HG03460 (cell line): ENCODE measurements around the gene RBM44.

Experiments
- ATAC-seq: cut with Tn5 transposase; IDR thresholded peaks from one replicate; pipeline ENCODE4 v1.9.1; 2021; ENCODE audit not compliant: unreplicated experiment

The RBM44 gene

DNA sequence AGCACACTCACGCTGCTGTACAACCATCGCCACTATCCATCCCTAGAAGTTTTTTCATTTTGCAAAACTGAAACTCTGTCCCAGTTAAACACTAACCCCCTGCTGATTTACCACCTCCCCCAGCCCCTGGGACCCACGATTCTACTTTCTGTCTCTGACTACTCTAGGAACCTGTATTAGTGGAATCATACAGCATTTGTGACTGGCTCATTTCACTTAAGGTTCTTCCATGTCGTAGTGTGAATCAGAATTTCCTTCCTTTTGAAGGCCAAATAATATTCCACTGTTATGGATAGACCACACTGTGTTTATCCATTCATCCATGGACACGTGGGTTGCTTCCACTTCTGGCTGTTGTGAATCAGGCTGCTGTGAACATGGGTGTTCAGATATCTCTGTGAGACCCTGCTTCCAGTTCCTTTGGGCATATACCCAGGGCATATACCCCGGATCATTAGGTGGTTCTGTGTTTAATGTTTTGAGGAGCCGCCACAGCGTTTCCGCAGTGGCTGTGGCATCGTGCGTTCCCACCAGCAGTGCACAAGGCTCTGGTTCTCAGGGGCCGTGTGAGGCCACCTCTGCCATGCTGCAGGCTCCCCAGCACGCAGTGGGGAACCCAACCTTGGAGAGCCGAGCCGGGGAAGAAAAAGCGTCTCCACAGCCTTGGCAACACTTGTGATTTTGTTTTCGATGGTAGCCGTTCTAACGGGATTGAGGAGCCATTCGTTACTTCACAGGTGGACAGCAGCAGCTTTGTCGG lies 70.9 kb downstream of the RBM44 start:
- ATAC-seq: no peak

DNA sequence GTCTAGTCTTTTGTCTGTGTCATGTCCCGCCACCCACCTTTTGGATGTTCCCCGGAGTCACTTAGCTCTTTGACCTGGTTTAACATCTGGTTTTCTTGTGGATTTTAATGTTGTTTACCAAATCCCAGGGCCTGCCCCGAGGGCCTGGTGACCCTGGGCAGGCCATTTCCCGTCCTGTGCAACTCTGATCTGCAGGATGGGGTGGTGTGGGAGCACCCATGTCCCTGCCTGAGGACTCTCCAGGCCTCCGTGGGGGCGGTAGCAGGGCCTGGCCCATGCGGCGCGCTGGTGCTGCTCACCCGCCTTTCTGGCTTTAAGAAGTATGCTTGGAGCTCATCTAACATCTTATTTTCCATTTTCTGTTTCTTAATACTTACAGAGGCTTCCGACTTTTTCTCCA lies 71.5 kb downstream of the RBM44 start:
- ATAC-seq: no peak

DNA sequence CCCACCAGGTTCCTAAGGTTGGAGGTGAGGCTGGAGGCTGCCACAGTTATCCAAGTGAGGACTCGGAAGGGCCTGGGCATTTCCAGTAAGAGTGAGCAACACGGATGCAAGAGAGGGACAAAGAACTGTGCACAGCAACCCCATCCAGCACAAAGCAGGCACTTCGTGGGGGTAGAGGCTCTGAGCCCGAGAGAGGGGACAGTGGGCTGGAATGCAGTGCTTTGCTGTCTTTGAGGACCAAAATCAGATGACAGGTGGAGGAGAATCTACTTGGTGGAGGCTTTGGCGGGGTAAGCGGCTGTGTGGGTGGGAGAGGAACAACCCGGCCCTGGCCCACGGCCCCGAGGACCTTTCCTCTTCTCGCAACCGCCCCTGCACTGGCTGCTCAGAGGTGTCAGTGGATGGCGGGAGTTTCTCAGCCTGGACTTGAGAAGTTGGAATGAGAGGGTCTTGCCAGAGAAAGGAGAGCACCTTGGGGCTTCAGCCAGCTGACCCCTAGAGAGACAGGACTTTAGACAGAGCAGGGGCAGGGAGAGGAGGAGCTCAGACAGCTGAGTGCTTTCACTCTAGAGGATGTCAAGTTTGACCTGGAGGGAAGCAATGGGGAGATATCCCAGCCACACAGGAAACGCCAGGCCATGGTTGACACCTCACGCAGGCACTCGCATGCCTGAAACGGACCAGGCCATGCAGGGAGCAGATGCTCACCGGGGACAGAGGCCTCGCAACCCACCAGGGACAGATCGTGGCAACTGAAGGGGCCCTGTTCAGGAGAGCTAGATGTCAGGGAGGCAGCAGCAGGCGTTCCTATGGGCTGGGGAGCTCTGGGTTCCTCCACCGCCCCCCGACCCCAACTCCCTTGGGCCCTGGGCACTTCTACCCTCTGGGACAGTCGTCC lies 72.4 kb downstream of the RBM44 start:
- ATAC-seq: no peak

DNA sequence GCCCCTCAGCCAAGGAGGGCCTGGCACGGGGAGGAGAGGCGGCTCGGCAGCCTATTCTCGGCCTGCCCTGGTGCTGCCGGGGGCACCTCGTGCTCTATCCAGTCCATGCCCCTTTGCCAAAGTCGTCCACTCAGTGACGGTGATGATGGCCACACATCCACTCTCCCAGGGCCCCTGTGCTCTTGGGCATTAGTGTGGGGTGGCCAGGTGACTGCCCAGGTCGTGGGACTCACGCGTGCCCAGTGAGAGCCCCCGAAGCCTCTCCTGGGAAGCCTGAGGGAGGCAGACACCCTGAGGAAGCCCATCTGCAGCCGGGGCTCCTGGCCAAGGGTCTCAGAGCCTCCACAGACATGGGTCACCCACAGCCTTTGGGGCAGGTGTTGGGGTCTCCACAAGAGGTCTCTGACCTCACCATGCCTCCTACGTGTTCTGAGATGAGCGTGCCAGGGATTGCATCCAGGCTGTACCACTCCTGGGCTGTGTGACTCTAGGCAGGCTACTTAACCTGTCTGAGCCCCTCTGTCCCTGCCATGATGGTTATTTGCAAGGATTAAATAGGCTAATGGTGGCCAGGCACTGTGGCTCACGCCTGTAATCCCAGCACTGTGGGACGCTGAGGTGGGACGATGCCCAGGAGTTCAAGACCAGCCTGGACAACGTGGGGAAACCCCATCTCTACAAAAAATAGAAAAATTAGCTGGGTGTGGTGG lies 73.8 kb downstream of the RBM44 start:
- no peak for ATAC-seq

DNA sequence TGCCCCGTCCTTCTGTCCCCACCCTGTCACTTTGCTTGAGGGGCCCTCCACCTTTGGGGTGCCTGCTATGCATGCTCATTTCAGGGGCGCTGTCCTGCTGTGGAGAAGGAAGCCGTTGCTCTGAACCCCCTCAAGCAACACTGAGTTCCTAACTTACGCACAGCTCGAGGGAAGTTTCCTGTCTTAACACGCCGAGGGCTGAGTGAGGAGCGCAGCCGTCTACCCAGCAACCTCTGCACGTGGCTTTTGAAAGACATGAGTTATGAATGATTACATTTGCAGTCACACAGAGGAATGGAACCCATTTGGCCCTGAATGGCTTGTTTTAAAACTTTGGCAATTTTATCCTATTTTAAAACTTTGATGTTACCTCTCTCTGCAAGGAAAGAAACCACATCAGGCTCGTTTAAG lies 74.8 kb downstream of the RBM44 start:
- no peak for ATAC-seq

DNA sequence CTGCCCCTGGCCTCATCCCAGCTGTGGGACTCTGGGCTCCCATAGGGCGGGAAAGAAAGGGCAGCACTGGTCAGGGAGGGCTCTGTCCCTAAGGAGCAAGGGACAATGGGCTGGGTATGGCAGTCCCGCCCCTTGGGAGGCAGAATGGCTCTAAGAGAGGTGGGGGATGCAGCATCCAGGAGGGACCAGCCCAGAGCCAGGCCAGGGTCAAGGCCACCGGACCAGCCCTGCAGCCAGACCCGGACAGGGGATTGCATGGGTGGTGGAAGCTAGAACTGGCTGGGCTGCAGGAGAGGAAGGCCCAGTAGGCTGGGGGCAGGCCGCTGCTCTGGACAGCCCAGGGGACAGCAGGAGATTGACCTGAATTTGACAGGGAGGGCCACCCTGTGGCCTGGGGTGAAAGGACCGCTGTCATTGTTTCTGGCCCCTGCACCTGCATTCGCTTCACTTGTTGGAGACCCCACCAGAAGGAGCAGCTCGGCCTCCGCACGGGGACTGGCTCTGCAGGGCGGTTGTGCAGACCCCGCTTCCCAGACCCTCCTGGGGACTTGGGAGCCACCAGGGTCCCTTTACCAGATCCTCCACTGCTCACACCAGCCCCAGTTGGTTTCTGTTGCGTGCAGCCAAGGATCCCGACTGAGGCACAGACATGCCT lies 75.4 kb downstream of the RBM44 start:
- ATAC-seq: no peak

DNA sequence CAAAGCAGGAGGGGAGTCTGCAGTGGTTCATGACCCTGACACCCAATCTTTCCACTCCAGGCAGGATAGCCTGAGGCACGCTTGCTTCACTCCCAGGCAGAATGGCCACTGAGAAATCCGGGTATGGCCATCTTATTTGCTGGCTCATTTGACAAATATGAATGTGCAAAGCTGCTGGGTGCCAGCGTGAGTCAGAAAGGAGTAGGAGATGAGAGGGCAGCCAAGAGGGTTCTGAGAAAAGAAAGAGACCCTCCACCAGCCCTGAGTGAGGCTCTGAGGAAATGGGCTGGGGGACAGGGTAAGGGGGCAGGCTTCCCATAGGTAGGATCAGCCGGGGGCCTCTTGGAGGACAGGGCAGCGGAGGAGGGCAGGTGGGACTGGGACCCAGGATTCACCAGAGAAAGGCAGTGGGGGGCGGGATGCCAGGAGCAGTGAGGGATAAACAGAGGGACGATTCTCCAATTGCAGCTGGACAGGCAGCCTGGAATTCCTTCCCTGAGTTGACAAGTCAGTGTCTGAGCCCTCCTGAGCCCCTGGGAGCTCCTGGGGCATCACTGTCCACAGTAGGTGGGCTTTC lies 76.1 kb downstream of the RBM44 start:
- ATAC-seq: no peak

DNA sequence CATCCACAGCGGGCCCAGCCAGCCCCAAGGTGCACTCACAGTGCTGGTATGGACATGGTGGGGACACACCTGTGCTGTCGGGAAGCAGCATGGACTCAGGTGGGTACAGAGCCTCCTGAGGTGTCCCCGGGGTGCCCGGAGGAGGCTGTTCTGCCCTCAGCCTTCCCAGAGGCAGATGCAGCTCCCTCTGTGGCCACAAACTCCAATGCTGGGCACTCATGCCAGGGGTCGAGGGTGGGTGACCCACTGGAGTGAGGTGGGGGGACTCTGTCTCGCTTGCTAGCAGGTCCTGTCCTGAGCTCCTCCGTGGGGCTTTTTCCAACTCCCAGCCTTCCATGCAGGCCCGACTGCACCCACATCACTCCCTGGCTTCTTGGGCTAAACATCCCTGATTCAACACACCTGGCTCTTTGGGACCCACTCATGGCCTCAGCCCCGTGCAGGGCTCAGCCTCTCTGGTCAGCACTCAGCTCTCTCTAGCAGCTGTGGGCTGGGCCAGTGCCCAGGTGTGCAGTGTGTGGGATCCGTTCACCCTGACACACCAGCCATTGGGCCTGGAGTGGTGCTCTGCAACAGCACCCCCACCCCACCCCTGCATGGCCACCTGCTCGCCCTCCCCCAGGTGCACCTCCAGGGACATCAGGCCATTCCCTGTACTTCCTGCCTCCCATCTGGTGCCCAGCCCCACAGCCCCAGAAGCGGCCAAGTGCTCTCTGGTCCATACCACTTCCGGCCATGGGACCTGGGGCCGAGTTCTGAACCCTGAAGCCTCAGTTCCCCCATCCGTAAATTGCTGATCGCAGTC lies 76.9 kb downstream of the RBM44 start:
- ATAC-seq: no peak

DNA sequence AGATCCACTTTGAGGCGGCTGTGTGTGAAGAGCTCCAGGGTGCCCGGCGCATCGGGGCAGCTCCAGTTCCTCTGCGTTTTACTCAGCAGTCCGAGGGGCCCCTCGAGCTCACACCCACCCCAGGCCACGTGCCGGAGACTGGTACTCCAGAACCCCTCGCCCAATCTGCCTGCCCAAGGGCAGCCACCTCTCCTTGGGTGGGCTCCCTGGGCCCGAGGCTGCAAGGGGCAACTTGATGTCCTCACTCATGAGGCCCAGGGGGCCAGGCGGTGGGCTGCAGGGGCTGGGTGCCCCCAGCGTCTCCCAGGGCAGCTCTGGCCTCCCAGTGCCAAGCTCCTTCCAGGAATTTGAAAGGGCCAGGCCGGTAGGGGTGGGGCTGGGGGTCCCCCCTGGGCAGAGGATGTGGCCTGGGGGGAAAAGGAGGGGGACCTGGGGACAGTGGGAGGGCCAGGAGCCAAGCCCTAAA lies 77.5 kb downstream of the RBM44 start:
- ATAC-seq: no peak

DNA sequence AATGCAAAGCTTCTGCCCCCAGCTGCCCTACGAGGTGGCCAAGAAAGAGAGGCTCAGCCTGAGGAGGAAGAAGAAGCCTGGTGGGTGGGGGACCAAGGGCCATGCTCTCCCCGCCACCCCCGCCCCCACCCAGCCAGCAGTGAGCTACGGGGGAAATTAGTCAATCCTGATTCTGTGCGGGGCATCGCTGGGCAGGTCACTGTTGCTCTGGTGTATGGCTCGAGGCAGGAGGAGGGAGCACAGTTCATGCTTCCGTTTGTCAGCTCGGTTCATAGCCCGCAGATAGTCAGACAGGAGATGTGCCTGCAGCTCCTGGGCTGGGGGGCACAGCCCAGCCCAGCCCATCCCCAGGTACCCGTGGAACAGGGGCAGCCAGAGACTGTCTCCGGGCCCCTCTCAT lies 78.0 kb downstream of the RBM44 start:
- ATAC-seq: no peak

DNA sequence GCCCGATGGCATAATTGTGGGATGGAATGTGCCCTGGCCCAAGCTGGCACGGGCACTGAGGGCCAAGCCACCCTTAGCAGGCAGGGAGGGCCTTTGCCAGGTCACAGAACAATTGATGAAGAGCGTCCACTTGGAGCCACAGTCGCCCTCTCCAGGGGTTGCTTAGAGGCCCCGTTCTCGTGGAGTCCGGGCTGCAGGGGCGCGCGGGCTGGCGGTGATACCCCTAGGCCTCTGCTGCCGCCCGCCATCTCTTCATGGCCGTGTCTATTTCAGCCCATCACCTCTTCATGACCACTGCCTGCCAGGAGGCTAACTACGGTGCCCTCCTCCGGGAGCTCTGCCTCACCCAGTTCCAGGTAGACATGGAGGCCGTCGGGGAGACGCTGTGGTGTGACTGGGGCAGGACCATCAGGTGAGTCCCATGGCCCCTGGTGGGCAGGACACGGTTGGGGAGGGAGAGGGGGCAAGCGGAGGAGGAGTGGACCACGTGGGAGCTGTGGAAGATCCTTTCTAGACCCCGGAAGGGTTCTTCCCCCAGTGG lies 78.4 kb downstream of the RBM44 start:
- no peak for ATAC-seq

DNA sequence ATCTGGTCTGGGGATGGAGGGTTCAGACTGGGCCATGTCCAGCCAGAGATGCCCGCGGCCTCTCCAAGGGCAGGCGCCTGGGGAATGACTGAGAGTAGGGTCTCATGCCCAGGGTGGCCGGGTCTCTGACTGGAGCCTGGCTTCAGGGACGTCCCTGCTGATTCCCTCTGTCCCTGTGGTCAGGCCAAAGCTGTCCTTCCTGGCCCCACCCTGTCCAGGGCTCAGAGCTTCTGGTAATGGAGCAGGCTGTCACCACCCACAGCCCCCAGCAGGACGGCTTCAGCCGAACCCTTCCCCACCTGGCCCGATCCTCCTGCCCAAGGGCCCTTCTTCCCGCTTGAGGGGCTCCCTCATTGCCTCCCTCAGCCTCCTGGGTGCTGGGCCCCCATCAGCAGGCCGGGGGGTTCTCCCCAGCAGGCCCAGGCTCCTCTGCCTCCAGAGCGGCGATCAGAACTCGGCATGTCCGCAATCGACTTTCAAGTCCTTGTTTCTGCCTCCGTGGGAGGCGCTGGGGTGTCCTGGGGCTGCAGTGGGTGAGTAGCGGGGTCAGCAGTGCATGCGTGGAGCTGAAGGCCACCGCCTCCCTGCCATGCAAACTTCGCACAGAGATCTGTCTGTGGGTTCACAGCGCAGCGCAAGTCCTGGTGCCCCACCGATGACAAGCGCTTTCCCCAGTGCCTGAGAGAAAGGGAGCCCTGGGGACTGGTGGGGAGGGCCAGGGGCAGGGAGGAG lies 79.2 kb downstream of the RBM44 start:
- no peak for ATAC-seq

DNA sequence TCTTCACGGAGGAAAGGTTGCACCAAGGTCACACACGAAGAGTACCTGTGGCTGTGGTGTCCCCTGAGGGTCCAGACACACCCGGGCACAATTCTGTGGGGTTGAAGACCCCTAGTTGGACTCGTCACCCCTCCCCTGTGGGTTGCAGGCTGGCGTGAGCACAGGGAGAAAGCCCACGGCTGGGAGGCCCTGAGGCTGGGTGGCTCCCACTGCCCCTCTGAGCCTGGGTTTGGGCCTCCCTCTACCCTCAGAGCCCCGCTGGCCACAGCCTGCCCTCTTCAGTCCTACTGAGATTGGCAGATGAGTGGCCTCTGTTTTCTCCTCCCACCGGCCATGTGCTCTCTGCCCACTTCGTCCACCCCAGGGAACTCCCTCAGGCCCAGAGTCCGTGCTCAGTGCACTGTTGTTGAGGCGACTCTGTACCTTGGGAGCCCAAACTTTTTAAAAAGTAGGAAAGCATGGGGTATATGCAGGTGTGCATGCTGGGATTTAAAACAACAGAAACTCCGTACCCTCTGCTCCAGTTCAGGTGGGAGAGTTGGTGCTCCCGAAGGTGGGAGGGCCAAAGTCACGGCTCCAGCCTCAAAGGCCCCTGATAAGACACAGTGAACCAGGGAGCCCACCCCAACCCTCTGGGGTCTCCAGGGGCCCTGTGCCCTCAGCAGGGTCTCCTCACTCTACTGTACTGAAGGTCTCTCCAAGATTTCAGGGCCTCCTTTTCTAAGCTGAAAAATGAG lies 79.9 kb downstream of the RBM44 start:
- ATAC-seq: no peak

DNA sequence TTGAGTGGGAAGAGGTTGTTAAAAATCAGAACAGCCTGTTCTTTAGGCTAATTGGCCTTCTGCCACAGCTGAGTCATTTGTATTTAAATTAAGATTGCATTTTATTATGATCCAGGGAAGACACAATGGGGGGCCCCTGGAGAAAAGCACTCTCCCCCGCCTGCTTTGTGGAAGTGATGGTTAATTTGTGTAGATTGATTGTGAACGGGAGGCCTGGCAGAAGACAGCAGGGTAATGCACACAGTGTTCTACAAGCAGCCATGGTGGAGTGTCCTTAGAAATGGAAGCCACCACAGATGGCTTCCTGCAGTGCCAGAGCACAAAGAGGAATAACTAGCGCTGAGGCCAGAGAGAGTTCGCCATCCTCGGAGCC lies 80.5 kb downstream of the RBM44 start:
- no peak for ATAC-seq

DNA sequence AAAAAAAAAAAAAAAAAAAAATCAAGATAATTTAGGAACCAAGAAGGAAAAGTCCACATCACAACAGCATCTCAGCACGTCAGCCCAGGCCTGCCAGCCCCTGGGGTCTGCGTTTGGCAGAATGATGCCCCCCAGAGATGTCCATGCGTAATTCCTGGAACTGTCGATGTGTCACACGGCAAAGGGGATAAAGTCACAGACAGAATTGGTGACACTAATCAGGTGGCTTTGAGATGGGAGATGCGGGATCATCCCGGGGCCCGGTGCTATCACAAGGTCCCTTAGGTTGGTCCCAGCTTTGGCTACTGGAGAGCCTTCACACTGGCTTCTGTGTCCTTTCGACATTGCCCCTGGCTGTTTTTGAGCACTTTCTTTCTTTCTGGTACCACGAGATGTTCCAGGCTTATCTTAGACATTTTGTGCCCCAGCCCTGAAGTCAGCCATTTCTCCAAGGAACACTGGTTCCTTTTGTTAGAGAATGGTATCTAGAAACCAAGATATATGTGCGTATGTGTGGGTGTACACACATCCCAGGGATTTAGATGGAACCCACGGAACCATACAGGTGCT lies 81.5 kb downstream of the RBM44 start:
- ATAC-seq: no peak

DNA sequence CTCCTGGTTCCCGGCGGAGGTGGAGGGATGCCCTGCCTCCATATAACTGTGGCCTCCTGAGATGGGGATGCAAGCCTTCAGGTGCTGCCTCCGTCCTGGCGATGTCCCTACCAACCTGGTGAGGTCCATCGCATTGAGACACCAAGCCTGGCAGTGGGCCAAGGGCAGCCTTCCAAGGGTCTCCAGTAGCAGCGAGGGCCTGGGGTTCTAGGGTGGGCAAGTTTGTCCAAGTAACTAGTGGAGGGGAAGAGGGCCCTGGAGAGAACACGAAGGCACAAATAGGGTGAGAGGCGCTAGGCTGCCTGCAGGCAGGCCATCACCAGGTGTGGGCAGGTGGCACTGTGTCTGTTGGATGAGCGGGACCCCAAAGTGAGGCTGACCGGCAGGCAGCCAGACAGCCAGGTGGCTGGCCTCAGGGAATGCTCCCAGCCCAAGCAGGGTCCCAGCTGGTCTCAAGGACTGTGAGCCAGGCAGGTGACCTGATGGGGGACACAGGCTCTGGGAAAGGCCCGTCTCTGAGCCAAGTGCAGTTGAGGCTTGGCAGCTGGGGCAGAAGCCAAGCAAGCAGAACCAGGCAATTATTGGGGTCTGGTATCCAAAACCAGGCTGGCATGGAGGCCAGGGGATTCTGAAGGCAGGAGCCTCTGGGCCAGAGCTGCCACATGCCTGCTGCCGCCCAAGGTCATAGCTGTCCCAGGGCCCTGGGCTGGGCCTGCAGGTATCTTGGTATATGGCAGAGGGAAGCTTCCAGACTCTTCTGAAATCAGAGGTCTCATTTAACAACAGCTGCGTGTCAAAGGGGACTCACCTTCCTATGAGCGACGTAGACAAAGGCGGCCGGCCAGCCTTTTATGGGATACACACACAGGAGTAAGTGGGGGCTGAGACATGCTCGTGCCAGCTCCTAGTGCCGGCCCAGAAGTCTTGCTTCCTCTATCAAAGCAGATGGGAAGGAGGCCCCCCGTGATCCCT lies 84.2 kb downstream of the RBM44 start:
- no peak for ATAC-seq

DNA sequence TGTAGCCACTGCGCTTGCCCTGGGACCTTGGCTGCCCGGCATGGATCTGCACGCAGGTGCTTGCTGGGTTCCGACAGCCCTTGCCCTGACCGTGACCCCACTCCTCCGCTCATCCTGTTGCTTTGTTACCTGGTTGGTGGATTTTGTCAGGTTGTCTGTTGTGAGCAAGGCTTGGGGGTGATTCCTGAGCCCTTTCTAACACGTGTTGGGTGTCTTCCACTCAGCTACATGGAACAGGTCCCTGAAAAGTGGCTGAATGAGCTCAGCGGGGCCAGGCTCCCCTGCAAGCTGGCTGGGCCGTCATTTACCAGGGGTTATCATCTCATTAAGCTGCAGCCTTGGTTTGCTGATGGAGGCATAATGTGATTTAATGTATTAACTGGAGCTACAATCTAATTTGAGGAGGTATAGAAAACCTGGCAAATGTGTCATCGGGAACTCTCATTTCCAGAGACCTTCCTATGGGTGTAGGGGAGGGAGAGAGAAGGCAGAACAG lies 85.4 kb downstream of the RBM44 start:
- no peak for ATAC-seq
